K562 (cell line): ENCODE data around the gene RBM17. TPM values are rescaled to one million over a fixed set of nuclear protein-coding genes. Genes with fewer than 3 reads are reported as not detected.
A peak's percentile ranks its signal among the peaks of the same experiment; 100 is the strongest.

Source experiments
- ATF6 ChIP-seq: sonication (generic); formaldehyde crosslinking; IDR thresholded peaks from 2 replicates; pipeline ENCODE4 v1.4.0; 2020; ENCODE audit warnings: mild to moderate bottlenecking, missing genetic modification reagents
- CREM ChIP-seq: IDR thresholded peaks from 2 replicates; pipeline ENCODE4 v1.6.1; 2014; ENCODE audit warnings: antibody characterized with exemption, low read depth
- DMBX1 ChIP-seq: fragments of 250-450 bp; sonication (Bioruptor Pico); IDR thresholded peaks from 2 replicates; pipeline ENCODE4 v1.8.0; 2022; ENCODE audit warnings: inconsistent platforms, mild to moderate bottlenecking, moderate library complexity, borderline replicate concordance
- ELF2 ChIP-seq: fragments of 250-450 bp; sonication (Bioruptor Pico); IDR thresholded peaks from 2 replicates; pipeline ENCODE4 v1.5.0; 2021; ENCODE audit warnings: mild to moderate bottlenecking
- EWSR1 ChIP-seq: fragments of 450-650 bp; IDR thresholded peaks from 2 replicates; pipeline ENCODE4 v1.6.1; 2018; ENCODE audit warnings: borderline replicate concordance, mild to moderate bottlenecking, low read depth, moderate library complexity; ENCODE audit not compliant: partially characterized antibody
- FOS ChIP-seq: IDR thresholded peaks from 3 replicates; pipeline ENCODE4 v1.6.1; 2011; ENCODE audit not compliant: insufficient read length; ENCODE audit errors: extremely low read depth
- HLTF ChIP-seq: fragments of 450-650 bp; IDR thresholded peaks from 2 replicates; pipeline ENCODE4 v1.6.1; 2016
- KDM5B ChIP-seq: fragments of 200-600 bp; sonication (generic); IDR thresholded peaks from 2 replicates; pipeline ENCODE4 v1.6.1; 2012; ENCODE audit warnings: low read depth, mild to moderate bottlenecking, moderate library complexity, low read length, control low read depth, inconsistent platforms; ENCODE audit not compliant: insufficient replicate concordance
- MBD1 ChIP-seq: fragments of 250-450 bp; sonication (Bioruptor Pico); IDR thresholded peaks from 2 replicates; pipeline ENCODE4 v1.8.0; 2022; ENCODE audit warnings: inconsistent platforms
- MYNN ChIP-seq, 2 experiments: sonication (generic); formaldehyde crosslinking in 1 of 2; IDR thresholded peaks; 2 replicates each; pipeline versions ENCODE4 v1.5.0 to v1.6.1; 2016 to 2020; ENCODE audit warnings: antibody characterized with exemption in 1 of 2, missing genetic modification reagents in 1 of 2
- NFE2L1 ChIP-seq: fragments of 450-650 bp; IDR thresholded peaks from 2 replicates; pipeline ENCODE4 v1.6.1; 2016; ENCODE audit warnings: missing genetic modification characterization, low read depth, mild to moderate bottlenecking, missing compliant biosample characterization, moderate library complexity, borderline replicate concordance
- NR2C1 ChIP-seq, 2 experiments: fragments of 450-650 bp; IDR thresholded peaks; 2 replicates each; pipeline ENCODE4 v1.6.1; 2017; ENCODE audit warnings: mild to moderate bottlenecking in 2 of 2, antibody characterized with exemption in 1 of 2, inconsistent platforms in 1 of 2, missing compliant biosample characterization in 1 of 2, missing genetic modification characterization in 1 of 2
- SAFB ChIP-seq: fragments of 200-400 bp; formaldehyde crosslinking; IDR thresholded peaks from 2 replicates; pipeline ENCODE4 v1.6.1; 2017; ENCODE audit warnings: low read depth, low read length, borderline replicate concordance
- SLC30A9 ChIP-seq: fragments of 250-450 bp; sonication (Bioruptor Pico); IDR thresholded peaks from 2 replicates; pipeline ENCODE4 v1.8.0; 2022; ENCODE audit warnings: mild to moderate bottlenecking, moderate library complexity
- SMC3 ChIP-seq: conservative IDR thresholded peaks from 2 replicates; pipeline ENCODE4 v1.6.1; 2011; ENCODE audit warnings: low read depth, low read length, improper control_type of control experiment; ENCODE audit not compliant: insufficient read depth
- SPI1 ChIP-seq: IDR thresholded peaks from 2 replicates; pipeline ENCODE4 v1.6.1; 2011; ENCODE audit warnings: low read depth, low read length, control low read depth, borderline replicate concordance
- TCF3 ChIP-seq: sonication (generic); formaldehyde crosslinking; IDR thresholded peaks from 2 replicates; pipeline ENCODE4 v1.4.0; 2020; ENCODE audit warnings: mild to moderate bottlenecking, missing genetic modification reagents
- TCF7 ChIP-seq: sonication (generic); IDR thresholded peaks from 2 replicates; pipeline ENCODE4 v1.6.1; 2016; ENCODE audit warnings: antibody characterized with exemption, borderline replicate concordance
- ZNF586 ChIP-seq: fragments of 450-650 bp; formaldehyde crosslinking; conservative IDR thresholded peaks from 2 replicates; pipeline ENCODE4 v1.4.0; 2020; ENCODE audit warnings: mild to moderate bottlenecking, moderate library complexity
- ZNF766 ChIP-seq: fragments of 200-800 bp; sonication (Bioruptor generic); conservative IDR thresholded peaks from 2 replicates; pipeline ENCODE4 v1.6.1; 2016; ENCODE audit warnings: missing genetic modification characterization, missing compliant biosample characterization
- polyA plus RNA-seq, 8 experiments: library from polyadenylated mRNA; depleted of rRNA in 4 of 8; stranded (reverse) in 5 of 8; unstranded in 3 of 8; fragments of >200 nt; fragmentation: Nextera tagmentation in 2 of 8; fragmentation: Illumina TruSeq in 1 of 8; extraction: Ambion mirVana in 2 of 8; extraction: Trizol in 1 of 8; gene quantifications; 2 replicates each; pipeline versions ENCODE4 v1.2.1 to v1.2.3, GENCODE V29; 2011 to 2014; ENCODE audit warnings: inconsistent platforms in 1 of 8, missing spikeins in 1 of 8
- total RNA-seq, 7 experiments: library from RNA; depleted of rRNA in 6 of 7; stranded (reverse); fragments of >200 nt in 6 of 7; fragmentation: Illumina TruSeq in 2 of 7; extraction: Trizol in 2 of 7; gene quantifications; 2 replicates each; pipeline versions ENCODE4 v1.2.1 to v1.2.3, GENCODE V29; 2011 to 2021; ENCODE audit warnings: low replicate concordance in 1 of 7
- TF ChIP-seq, protein P1 (sequence below): fragments of 250-450 bp; sonication (Bioruptor Pico); IDR thresholded peaks from 2 replicates; pipeline ENCODE4 v1.4.0; 2020; ENCODE audit warnings: mild to moderate bottlenecking

RBM17 gene
- total and polyA plus RNA-seq, 9 of the 15 experiments (the other 6 are each of a cell fraction or from before 2014, with no cell fraction given): 23.6 to 217 (median 124) TPM

GRCh38 chr10:6144406-6145165 is 55.8 kb downstream of the RBM17 start (continued):
- TF ChIP-seq FOS: no peak
- TF ChIP-seq NR2C1 (IDR thresholded peaks at IDR 0.05): no peak
- TF ChIP-seq NR2C1 (tag; IDR thresholded peaks at IDR 0.05): no peak
- no peak for TF ChIP-seq NFE2L1 (tag)
- no peak for TF ChIP-seq ATF6
- TF ChIP-seq ZNF766 (CRISPR knock-in tag): no peak
- no peak for TF ChIP-seq SPI1
- no peak for TF ChIP-seq MBD1 (CRISPR knock-in tag)
- TF ChIP-seq, protein P1, sequence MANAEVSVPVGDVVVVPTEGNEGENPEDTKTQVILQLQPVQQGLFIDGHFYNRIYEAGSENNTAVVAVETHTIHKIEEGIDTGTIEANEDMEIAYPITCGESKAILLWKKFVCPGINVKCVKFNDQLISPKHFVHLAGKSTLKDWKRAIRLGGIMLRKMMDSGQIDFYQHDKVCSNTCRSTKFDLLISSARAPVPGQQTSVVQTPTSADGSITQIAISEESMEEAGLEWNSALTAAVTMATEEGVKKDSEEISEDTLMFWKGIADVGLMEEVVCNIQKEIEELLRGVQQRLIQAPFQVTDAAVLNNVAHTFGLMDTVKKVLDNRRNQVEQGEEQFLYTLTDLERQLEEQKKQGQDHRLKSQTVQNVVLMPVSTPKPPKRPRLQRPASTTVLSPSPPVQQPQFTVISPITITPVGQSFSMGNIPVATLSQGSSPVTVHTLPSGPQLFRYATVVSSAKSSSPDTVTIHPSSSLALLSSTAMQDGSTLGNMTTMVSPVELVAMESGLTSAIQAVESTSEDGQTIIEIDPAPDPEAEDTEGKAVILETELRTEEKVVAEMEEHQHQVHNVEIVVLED (CRISPR knock-in tag): no peak
- TF ChIP-seq EWSR1: no peak
- TF ChIP-seq KDM5B: peak; percentile 75
- no peak for TF ChIP-seq ELF2
- no peak for TF ChIP-seq HLTF
- no peak for TF ChIP-seq TCF3 (CRISPR knock-in tag)
- no peak for TF ChIP-seq ZNF586 (CRISPR knock-in tag)
- TF ChIP-seq DMBX1: no peak
- TF ChIP-seq SLC30A9 (CRISPR knock-in tag): no peak
- peak; percentile 76; the same call in 1 of the 2 replicates for TF ChIP-seq SAFB
- TF ChIP-seq MYNN (IDR thresholded peaks at IDR 0.05): no peak
- no peak for TF ChIP-seq MYNN (CRISPR knock-in tag; IDR thresholded peaks at IDR 0.05)
- TF ChIP-seq CREM: peak; percentile 83
- TF ChIP-seq TCF7: no peak
- no peak for TF ChIP-seq SMC3
